Inflammatory macrophage (primary cell): Measurements from ENCODE around the gene CCNI.

Experiments used
- DNase-seq, 2 donors: peaks; one replicate each; pipeline ENCODE4 v3.0.0-alpha.2; 2020 to 2022

Gene CCNI

DNA sequence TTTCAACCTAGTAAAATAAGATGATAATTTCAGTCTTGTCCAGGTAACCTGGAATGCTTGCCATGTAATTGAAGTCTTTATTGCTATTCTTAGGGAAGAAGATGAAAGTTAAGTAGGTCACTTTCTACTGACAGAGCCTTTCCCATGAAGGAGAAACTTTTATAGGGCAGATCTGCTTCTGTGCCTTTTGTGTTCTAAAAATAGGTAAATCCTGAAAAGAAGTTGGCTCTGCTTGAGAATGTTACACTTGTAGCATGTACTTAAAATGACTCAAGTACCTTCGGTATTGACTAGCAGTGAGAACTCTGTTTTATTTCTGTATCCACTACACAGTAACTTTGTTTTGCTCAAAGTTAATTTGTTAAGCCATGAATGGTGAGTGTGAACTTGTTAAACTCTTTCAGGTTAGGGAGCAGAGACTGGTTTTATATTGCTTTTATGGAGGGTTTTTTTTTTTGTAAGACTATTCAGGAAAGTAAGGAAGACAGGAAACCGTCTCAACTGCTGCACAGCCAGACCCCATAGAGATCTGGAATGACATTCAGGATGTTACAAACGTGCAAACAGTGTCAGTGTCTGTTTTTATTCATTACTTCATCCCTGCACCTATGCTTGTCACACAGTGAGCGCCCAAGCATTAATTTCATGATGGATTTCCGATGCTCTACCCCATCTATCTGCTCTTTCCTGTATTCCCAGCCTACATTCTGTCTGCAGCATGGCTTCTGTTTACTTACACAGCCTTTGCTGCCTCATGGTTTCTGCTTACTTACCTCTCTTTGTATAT, 73.3 kb downstream of the CCNI start:
- no peak for DNase-seq

DNA sequence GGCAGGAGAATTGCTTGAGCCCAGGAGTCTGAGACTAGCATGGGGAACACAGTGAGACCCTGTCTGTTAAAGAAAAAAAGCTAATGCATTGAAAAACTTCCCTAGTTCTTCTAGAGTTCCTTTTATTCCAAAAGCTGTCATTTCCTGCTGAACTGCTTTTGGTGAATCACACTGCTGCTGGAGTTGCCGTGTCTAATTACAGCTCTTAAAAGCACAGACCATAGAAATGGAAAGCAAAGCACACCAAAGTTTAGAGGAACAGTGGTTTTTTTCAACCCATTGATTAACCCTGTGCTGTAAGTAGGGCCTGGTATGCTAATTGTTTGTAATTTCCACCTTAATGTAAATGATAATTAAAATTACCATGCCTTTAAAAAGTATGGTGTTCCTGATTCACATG, 73.9 kb downstream of the CCNI start:
- DNase-seq = peak; percentile 25 to 45

DNA sequence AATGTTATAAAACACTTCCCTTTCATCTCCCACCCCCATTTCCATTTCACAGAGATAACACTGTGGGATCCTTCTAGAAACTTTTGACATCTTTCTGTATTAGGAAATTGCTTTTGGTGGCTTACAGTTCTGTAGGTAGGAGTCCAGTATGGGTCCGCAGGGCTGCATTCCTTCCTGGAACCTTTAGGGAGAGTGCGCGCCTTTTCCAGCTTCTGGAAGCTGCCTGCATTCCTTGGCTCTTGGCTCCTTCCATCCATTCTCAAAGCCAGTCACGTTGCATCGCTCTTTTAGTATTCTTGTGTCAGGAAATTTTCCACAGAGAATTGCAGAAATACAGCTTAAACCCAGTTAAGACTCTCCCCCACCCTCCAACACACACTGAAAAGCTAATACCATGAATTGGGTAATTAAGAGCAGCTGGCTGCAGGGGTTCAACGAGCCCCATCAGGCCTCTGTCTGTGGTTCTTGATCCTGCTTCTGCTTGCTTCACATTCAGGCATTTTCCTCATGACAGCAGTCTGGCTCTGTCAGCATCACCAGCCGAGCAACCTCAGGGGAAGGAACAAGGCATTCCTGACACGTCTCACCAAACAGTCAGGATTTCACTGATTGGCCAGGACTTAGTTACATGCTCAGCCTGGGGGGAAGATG, 77.4 kb downstream of the CCNI start:
- no peak for DNase-seq

- DNase-seq = no peak
Measured at GRCh38 chr4:76997532-76997931, 78.3 kb downstream of the CCNI start.
